ENCODE measurements around the gene UNC13D.

GRCh38 chr17:75799402-75799801 is 44.8 kb downstream of the UNC13D start:
- TF ChIP-seq CTCF (IDR thresholded peaks at IDR 0.05) = no peak
- no peak for TF ChIP-seq POLR2A (IDR thresholded peaks at IDR 0.05)
- no peak for TF ChIP-seq EP300 (IDR thresholded peaks at IDR 0.05)
